T-helper 1 cell (primary cell): ENCODE results near the gene MAPRE2.
A peak's percentile ranks its signal among the peaks of the same experiment; 100 is the strongest.

Experiments
- DNase-seq, 5 donors: peaks; one replicate each; pipeline ENCODE4 v3.0.0-alpha.2; 2012 to 2020
- total RNA-seq, 4 donors: gene quantifications; one replicate each; lab custom pipeline; 2026; lab: John Stamatoyannopoulos, UW

Gene MAPRE2
- 98.1 to 175 (median 122) reads per million in 4 donors for total RNA-seq

GRCh38 chr18:35040988-35041814 is at the start of gene MAPRE2:
MAPRE2 (plus strand) TSS chr18:35041413; CDS start chr18:35041540, 127 bp downstream.
- peak; percentile 97 to 100 (median 100) for DNase-seq

GRCh38 chr18:34991561-34991960 is 49.7 kb upstream of the MAPRE2 start:
- no peak for DNase-seq

DNA sequence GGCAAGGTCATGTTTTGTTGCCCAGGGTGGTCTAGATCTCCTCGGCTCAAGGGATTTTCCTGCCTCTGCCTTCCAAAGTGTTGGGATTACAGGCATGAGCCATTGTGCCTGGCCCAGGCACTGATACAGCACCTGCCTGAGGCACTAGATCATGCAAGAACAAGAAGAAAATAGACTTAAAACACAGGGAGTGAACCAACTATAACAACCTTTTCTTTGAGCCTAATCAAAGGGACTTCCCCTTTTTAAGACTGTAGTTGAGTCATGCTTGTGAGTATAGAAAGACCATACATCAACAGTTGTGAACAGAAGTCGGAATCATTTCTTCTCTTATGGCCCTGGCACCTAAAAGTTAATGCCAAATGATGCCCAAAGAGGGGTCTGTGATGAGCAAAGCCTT is 47.9 kb upstream of the MAPRE2 start:
- DNase-seq = no peak

GRCh38 chr18:34995746-34996145 is 45.5 kb upstream of the MAPRE2 start:
- no peak for DNase-seq

- DNase-seq = no peak
Measured at GRCh38 chr18:34998661-34999060, 42.6 kb upstream of the MAPRE2 start.

- DNase-seq = no peak
Measured at GRCh38 chr18:34999756-35000289, 41.4 kb upstream of the MAPRE2 start.

DNA sequence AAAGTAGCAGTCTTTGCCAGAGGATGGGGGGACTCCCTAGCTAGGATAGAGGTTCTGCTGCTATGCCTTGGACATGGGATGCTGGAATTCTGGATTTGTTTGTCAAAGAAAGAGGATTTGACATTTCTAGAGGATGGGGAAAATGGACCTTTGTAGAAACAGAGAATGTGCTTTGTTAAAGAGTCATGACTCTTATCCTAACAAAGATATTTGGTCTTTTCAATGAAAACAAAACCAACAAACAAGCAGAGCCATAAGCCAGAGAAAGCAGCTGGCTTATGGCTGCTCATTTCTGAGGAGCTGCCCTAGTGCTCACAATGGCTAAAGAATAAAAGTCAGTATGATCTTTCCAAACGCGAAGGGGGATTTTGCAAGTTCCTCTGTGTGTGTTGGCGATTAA is 40.8 kb upstream of the MAPRE2 start:
- DNase-seq = no peak

- DNase-seq = no peak
Measured at GRCh38 chr18:35002120-35002519, 39.1 kb upstream of the MAPRE2 start.

GRCh38 chr18:35005963-35006577 is 35.1 kb upstream of the MAPRE2 start:
- DNase-seq = peak in 1 of 5 donors; percentile 47

GRCh38 chr18:35010156-35010555 is 31.1 kb upstream of the MAPRE2 start:
- DNase-seq = no peak

GRCh38 chr18:35010993-35011392 is 30.2 kb upstream of the MAPRE2 start:
- no peak for DNase-seq

- DNase-seq = no peak
Measured at GRCh38 chr18:35019933-35020332, 21.3 kb upstream of the MAPRE2 start.

- DNase-seq = no peak
Measured at GRCh38 chr18:35022426-35023001, 18.7 kb upstream of the MAPRE2 start.

DNA sequence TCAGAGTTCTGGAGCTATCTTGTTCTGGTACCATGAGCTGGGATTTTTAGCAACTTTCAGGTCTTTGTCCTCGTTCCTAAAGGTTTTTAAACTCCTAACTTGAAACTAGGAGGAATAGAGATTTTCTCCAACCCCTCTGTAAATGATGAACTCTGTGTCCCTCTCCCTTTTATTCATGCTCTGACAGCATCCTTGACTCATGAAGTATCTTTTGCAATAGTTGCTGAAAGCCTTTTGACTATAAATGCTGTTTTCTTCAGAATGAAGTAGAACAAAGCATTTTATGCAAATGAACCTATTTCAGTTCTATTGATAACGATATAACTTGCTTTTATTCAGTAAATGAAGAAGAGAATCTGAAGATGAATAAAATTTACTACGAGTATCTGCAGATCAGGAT is 17.0 kb upstream of the MAPRE2 start:
- DNase-seq = no peak

DNA sequence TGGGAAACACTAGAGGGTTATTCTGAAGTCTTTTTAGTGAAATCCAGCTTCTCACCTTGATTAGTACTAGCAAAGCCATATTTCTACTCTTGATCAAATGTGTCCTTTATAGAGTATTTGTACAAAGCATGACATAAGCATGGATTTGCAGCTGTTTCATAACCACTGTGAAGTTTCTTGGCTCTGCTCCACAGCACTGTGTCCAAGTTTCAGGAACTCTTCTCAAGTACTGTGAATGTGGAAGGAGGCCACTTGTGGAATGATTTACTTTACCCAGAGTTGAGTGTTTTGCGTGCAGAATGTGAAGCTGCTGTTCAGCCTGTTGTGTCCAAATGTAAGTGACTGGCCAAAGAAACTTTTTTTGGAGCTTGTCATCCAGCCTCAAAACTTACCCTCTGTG is 16.2 kb upstream of the MAPRE2 start:
- DNase-seq = no peak

GRCh38 chr18:35026407-35027061 is 14.7 kb upstream of the MAPRE2 start:
- peak in 1 of 5 donors; percentile 15 for DNase-seq

GRCh38 chr18:35027206-35027605 is 14.0 kb upstream of the MAPRE2 start:
- DNase-seq = no peak

DNA sequence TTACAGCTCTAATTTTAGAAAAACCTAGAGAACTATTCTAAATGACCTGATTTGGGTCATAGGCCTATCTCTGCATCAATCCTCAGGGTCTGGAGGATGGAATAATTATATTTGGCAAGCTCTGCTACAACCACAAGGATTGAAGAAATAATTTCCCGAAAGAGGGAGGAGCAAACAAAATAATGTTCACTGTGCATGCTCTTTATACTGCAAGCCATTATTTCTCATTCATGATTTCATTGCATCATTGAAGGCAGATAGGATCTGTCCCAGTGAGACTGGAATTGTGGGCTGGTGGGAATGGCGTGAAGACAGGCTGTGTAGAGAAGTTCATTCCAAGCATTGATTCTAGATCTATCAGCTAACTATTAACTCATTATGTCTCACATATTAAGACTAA is 12.7 kb upstream of the MAPRE2 start:
- no peak for DNase-seq

DNA sequence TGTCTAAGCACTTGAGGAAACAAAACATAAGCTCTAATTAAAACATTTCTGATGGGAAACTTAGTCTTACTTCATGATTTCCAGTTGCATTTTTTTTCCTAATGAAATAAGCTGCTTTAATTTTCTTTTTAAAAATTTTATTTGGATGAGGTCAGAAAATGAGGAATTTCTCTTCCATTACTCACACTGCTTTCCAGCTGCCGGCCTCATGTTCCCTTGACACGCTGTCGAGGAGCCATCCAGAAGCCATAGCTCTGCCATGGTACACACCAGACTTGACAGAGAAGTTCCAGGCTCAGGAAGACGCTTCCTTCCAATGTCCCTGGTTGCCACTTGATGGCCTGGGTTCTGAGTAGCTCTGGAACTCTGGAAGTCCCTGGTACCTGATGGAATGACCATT is 12.1 kb upstream of the MAPRE2 start:
- no peak for DNase-seq

GRCh38 chr18:35029770-35030169 is 11.4 kb upstream of the MAPRE2 start:
- peak in 1 of 5 donors; percentile 69 for DNase-seq

DNA sequence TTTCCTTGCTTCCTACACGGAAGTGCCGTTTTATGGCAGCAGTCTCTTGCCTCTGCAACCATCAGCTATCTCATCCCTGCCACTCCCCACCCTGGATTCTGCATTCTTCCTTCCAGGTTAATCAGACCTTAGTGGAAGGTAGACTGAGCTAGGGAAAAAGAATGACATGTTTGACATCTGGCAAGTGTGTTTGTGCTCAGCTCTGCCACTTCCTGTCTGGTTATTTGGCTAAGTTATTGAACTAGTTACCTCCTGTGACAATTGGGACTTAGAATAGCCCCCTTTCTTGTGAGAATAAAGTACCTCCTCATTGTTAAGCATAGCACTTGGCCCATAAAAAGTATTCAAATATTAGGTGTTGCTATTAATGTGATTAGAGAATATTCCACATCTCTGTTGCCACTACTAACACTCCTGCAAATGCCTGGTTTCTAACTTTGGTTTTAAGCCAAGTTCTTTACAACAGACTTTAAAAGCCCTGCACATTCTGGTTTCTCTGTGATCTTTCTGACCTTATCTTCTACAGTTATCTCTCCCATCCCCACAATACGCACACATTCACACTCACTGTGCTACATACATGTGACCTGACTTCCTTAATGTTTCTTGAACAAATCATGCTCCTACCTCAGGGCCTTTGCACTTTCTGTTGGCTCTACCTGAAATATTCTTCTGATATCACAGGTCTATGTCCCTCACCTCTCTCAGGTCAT is 10.8 kb upstream of the MAPRE2 start:
- peak in 1 of 5 donors; percentile 52 for DNase-seq

DNA sequence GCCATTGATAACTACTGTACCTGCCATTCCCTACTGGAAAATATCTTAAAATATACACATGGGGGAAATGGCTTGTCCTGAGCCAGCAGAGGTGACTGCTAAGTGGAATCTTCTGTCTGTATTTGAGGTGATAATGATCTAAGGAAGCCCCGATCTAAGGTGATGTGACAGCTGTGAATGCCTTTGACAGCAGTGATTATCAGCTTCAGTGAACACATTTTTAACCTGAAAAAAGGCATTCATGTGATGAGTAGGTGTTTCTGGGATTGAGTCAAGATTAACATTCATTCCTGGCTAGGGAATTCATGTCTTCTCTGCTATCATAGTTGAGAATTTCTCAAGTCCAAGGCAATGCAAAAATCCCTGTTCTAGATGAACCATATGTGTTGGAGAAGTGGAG is 9.1 kb upstream of the MAPRE2 start:
- DNase-seq = no peak
